Stomach (tissue), 9 donors: ENCODE results near the gene NLGN1. TPM values are rescaled to one million over a fixed set of nuclear protein-coding genes. Genes with fewer than 3 reads are reported as not detected.

ENCODE experiments used
- DNase-seq, 2 donors: peaks; one replicate each; pipeline versions ENCODE4 v3.0.0 to v3.0.0-alpha.2; 2013 to 2019
- H3K27ac ChIP-seq, 5 donors: fragments of 200-600 bp in 4 of 5; sonication (generic) in 4 of 5; one replicate each; pipeline ENCODE4 v1.5.1; 2013 to 2019; ENCODE audit warnings: mild to moderate bottlenecking in 1 of 5, moderate library complexity in 1 of 5
- H3K27me3 ChIP-seq, 3 donors: fragments of 200-600 bp; sonication (generic); one replicate each; pipeline ENCODE4 v1.5.1; 2017 to 2019; ENCODE audit warnings: mixed run types in 1 of 3
- H3K36me3 ChIP-seq, 4 donors: fragments of 200-600 bp; sonication (generic); 1 replicate in 3 of 4; 2 replicates in 1 of 4; pipeline ENCODE4 v1.5.1; 2016 to 2019
- H3K4me1 ChIP-seq, 4 donors: fragments of 200-600 bp; sonication (generic); one replicate each; pipeline ENCODE4 v1.5.1; 2016 to 2019
- H3K4me3 ChIP-seq, 4 donors: fragments of 200-600 bp; sonication (generic) in 3 of 4; one replicate each; pipeline ENCODE4 v1.5.1; 2016 to 2019; ENCODE audit warnings: mild to moderate bottlenecking in 1 of 4
- H3K9me3 ChIP-seq, 4 donors: fragments of 200-600 bp; sonication (generic); one replicate each; pipeline ENCODE4 v1.5.1; 2016 to 2019
- EP300 ChIP-seq: sonication (generic); formaldehyde crosslinking; IDR thresholded peaks from one replicate; pipeline ENCODE4 v1.6.1; 2017; ENCODE audit warnings: antibody characterized with exemption
- POLR2A ChIP-seq, 4 donors: fragments of 450-650 bp; IDR thresholded peaks; one replicate each; pipeline ENCODE4 v1.6.1; 2016; ENCODE audit warnings: antibody characterized with exemption in 4 of 4, control low read depth in 2 of 4, mild to moderate bottlenecking in 1 of 4, moderate library complexity in 1 of 4
- POLR2AphosphoS5 ChIP-seq, 3 donors: sonication (generic); formaldehyde crosslinking; IDR thresholded peaks; one replicate each; pipeline ENCODE4 v1.6.1; 2016; ENCODE audit warnings: antibody characterized with exemption in 3 of 3
- WGBS, 5 donors: extraction: QIAGEN DNeasy Blood & Tissue Kit in 3 of 5; methylation state at CpG; one replicate each; pipeline versions ENCODE4 v1.1.5 to v1.1.7; 2013 to 2018; 5-methylcytosine and 5-hydroxymethylcytosine counted together
- intact Hi-C: fragments of 100-400 bp; cut with DNase I; formaldehyde crosslinking; loops from one replicate; pipeline ENCODE4 v1.15.1; 2023; ENCODE audit warnings: low total_unique reads
- polyA plus RNA-seq, 3 donors: library from polyadenylated mRNA; stranded (reverse); fragments of 200-250 nt; gene quantifications; one replicate each; pipeline ENCODE4 v1.2.3, GENCODE V29; 2013
- total RNA-seq, 5 donors: library from RNA; depleted of rRNA; stranded (reverse); fragments of >200 nt; gene quantifications; one replicate each; pipeline versions ENCODE4 v1.1.0 to v1.2.3, GENCODE V29; 2014 to 2016
- TF ChIP-seq, protein P1 (sequence below), 7 experiments: fragments of 450-650 bp in 4 of 7; fragments of 200-600 bp in 3 of 7; sonication (generic) in 3 of 7; IDR thresholded peaks; one replicate each; pipeline ENCODE4 v1.5.1; 2016 to 2019; ENCODE audit warnings: antibody characterized with exemption in 7 of 7, control low read depth in 2 of 7, mild to moderate bottlenecking in 1 of 7
- donor health status: healthy with polysubstance abuse.
- donor health status: Bipolar disorder and iron deficiency.
- donor health status: healthy.

Gene NLGN1
- total and polyA plus RNA-seq, 8 donors = 0.15 to 45.2 (median 4.8) TPM; not detected in 1

- no peaks in the 10 kb centered on the region for H3K9me3 ChIP-seq
- no peak for DNase-seq
- H3K36me3 ChIP-seq = no peaks in the 10 kb centered on the region
- no peak overlapping the region for H3K4me3 ChIP-seq
- no peak overlapping the region for H3K27ac ChIP-seq
- H3K27me3 ChIP-seq = no peaks in the 10 kb centered on the region
- WGBS, 5 donors = 50 to 80% (median 69%) methylated on average over 1 of the region's 1 CpG
- H3K4me1 ChIP-seq = no peaks in the 10 kb centered on the region
- intact Hi-C loops = no loop called here
- no peak for TF ChIP-seq POLR2AphosphoS5 (IDR thresholded peaks at IDR 0.05)
- TF ChIP-seq EP300 = no peak
- TF ChIP-seq, protein P1, sequence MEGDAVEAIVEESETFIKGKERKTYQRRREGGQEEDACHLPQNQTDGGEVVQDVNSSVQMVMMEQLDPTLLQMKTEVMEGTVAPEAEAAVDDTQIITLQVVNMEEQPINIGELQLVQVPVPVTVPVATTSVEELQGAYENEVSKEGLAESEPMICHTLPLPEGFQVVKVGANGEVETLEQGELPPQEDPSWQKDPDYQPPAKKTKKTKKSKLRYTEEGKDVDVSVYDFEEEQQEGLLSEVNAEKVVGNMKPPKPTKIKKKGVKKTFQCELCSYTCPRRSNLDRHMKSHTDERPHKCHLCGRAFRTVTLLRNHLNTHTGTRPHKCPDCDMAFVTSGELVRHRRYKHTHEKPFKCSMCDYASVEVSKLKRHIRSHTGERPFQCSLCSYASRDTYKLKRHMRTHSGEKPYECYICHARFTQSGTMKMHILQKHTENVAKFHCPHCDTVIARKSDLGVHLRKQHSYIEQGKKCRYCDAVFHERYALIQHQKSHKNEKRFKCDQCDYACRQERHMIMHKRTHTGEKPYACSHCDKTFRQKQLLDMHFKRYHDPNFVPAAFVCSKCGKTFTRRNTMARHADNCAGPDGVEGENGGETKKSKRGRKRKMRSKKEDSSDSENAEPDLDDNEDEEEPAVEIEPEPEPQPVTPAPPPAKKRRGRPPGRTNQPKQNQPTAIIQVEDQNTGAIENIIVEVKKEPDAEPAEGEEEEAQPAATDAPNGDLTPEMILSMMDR (IDR thresholded peaks at IDR 0.05) = no peak
- TF ChIP-seq POLR2A (IDR thresholded peaks at IDR 0.05) = no peak
Measured at GRCh38 chr3:173742491-173742890, 344.9 kb downstream of the NLGN1 start.

DNA sequence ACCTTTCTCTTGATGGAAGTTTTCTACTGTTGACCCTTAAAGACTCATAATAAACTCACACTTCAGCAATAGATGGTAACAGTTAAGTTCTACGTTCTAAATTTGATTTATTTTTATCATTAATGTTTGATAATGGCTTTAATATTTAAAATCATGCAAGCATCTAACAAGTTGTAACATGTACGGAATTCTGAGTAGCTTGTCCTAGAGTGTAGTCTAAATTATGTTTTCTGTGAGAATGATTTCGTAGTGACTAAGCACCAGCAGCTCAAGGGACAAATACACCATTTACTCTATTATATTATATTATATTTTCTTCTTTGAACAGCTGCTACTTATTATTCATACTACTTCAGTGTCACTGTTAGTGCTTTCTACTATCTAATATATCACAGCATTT is 345.6 kb downstream of the NLGN1 start:
- intact Hi-C loops = no loop called here
- 66 to 84% (median 79%) methylated on average over 3 of the region's 3 CpGs for WGBS, 5 donors

DNA sequence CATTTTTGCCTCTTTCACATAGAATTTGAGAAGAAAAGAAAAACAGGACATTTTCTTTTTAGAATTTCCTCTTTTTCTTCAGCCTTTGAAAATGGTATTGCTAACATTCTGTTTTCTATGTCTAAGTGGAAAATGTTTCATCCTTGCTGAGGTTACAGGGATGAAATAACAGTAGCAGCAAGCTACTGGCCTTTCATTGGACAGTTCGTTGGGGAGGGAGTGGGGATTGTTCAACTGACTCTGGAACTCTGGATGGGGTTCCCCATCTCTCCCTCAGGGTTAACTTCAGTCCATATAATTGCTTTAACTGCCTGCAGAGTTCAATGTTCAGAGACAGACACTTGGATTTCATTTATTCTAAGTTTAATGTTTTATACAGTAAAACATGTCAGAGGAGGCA is 346.0 kb downstream of the NLGN1 start:
- TF ChIP-seq, protein P1 (IDR thresholded peaks at IDR 0.05) = no peak
- TF ChIP-seq EP300 (no peak), POLR2AphosphoS5 (IDR thresholded peaks at IDR 0.05) (no peak), POLR2A (IDR thresholded peaks at IDR 0.05) (no peak)
- intact Hi-C loops = no loop called here
- H3K4me1 ChIP-seq = no peaks in the 10 kb centered on the region
- 64 to 92% (median 74%) methylated on average over 1 of the region's 1 CpG for WGBS, 5 donors
- H3K27ac ChIP-seq = no peak overlapping the region
- H3K9me3 ChIP-seq = no peaks in the 10 kb centered on the region
- no peaks in the 10 kb centered on the region for H3K36me3 ChIP-seq
- no peaks in the 10 kb centered on the region for H3K27me3 ChIP-seq
- no peak overlapping the region for H3K4me3 ChIP-seq
- DNase-seq = no peak

More for the DNA sequence above, 345.6 kb downstream of the NLGN1 start:
- Histone ChIP-seq H3K4me1 (no peaks in the 10 kb centered on the region), H3K27ac (no peak overlapping the region), H3K36me3 (no peaks in the 10 kb centered on the region), H3K27me3 (no peaks in the 10 kb centered on the region), H3K4me3 (no peak overlapping the region), H3K9me3 (no peaks in the 10 kb centered on the region)
- TF ChIP-seq EP300 (no peak), POLR2A (IDR thresholded peaks at IDR 0.05) (no peak), POLR2AphosphoS5 (IDR thresholded peaks at IDR 0.05) (no peak)
- TF ChIP-seq, protein P1 (IDR thresholded peaks at IDR 0.05) = no peak
- DNase-seq = no peak

GRCh38 chr3:173744479-173744878 is 346.9 kb downstream of the NLGN1 start:
- Histone ChIP-seq H3K4me3 (no peak overlapping the region), H3K27me3 (no peaks in the 10 kb centered on the region), H3K27ac (no peak overlapping the region), H3K4me1 (no peaks in the 10 kb centered on the region), H3K36me3 (no peaks in the 10 kb centered on the region), H3K9me3 (no peaks in the 10 kb centered on the region)
- WGBS, 5 donors = 47 to 64% (median 59%) methylated on average over 3 of the region's 3 CpGs
- TF ChIP-seq, protein P1 (IDR thresholded peaks at IDR 0.05) = no peak
- TF ChIP-seq POLR2A (IDR thresholded peaks at IDR 0.05) = no peak
- TF ChIP-seq EP300 = no peak
- TF ChIP-seq POLR2AphosphoS5 (IDR thresholded peaks at IDR 0.05) = no peak
- intact Hi-C loops = no loop called here
- DNase-seq = no peak
